ENCODE data around the gene ANGEL2.

Gene ANGEL2

GRCh38 chr1:212959266-212960220 lies 56.1 kb downstream of the ANGEL2 start:
- no peak overlapping the region for H3K4me3 ChIP-seq (ENCODE audit: low read depth, low read length)
- no peak for TF ChIP-seq CTCF (IDR thresholded peaks at IDR 0.05; ENCODE audit: control insufficient read depth, extremely low read depth, insufficient read depth)
- DNase-seq (ENCODE audit: low read depth): no peak

GRCh38 chr1:212958175-212958574 lies 57.5 kb downstream of the ANGEL2 start:
- no peak for DNase-seq (ENCODE audit: low read depth)
- no peak overlapping the region for H3K4me3 ChIP-seq (ENCODE audit: low read depth, low read length)
- TF ChIP-seq CTCF (IDR thresholded peaks at IDR 0.05; ENCODE audit: control insufficient read depth, extremely low read depth, insufficient read depth): no peak

- TF ChIP-seq CTCF (IDR thresholded peaks at IDR 0.05; ENCODE audit: control insufficient read depth, extremely low read depth, insufficient read depth): no peak
- DNase-seq (ENCODE audit: low read depth): no peak
- no peak overlapping the region for H3K4me3 ChIP-seq (ENCODE audit: low read depth, low read length)
Measured at GRCh38 chr1:212957546-212957945, 58.1 kb downstream of the ANGEL2 start.

- no peak for TF ChIP-seq CTCF (IDR thresholded peaks at IDR 0.05; ENCODE audit: control insufficient read depth, extremely low read depth, insufficient read depth)
- no peak overlapping the region for H3K4me3 ChIP-seq (ENCODE audit: low read depth, low read length)
- DNase-seq (ENCODE audit: low read depth): no peak
Measured at GRCh38 chr1:212955961-212956620, 59.6 kb downstream of the ANGEL2 start.

- DNase-seq (ENCODE audit: low read depth): no peak
- H3K4me3 ChIP-seq (ENCODE audit: low read depth, low read length): no peak overlapping the region
- no peak for TF ChIP-seq CTCF (IDR thresholded peaks at IDR 0.05; ENCODE audit: control insufficient read depth, extremely low read depth, insufficient read depth)
Measured at GRCh38 chr1:212955098-212955497, 60.6 kb downstream of the ANGEL2 start.

GRCh38 chr1:212954514-212954913 lies 61.2 kb downstream of the ANGEL2 start:
- H3K4me3 ChIP-seq (ENCODE audit: low read depth, low read length): no peak overlapping the region
- no peak for DNase-seq (ENCODE audit: low read depth)
- no peak for TF ChIP-seq CTCF (IDR thresholded peaks at IDR 0.05; ENCODE audit: control insufficient read depth, extremely low read depth, insufficient read depth)
